GM12874 (cell line): ENCODE data around the gene NTRK1.

Source experiments
- CTCF ChIP-seq: IDR thresholded peaks from 2 replicates; pipeline ENCODE4 v1.5.1; 2011; ENCODE audit warnings: low read depth, mild to moderate bottlenecking, control low read depth, low read length, moderate library complexity; ENCODE audit not compliant: insufficient read depth

NTRK1 gene

DNA sequence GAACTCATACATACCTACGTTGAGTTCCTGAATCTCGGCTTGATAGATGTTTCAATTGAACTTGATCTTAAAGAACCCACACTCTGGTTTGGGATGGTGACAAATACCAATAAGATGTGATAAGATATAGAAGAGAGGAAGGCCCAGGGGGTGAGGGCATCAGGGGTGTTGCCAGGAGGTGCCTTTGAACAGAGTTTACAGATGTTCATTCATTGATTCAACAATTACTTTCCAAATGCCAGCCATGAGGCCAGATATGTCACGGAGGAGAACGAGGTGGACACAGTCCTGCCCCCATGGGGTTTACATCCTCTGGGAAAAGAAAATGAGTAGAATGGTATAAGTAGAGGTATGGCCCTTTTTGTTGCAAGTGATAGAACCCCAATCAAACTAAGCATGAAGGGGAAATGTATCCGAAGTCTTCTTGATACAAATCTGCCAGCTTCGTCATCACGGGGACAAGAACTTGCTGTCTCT lies 60.4 kb downstream of the NTRK1 start:
- no peak for TF ChIP-seq CTCF

DNA sequence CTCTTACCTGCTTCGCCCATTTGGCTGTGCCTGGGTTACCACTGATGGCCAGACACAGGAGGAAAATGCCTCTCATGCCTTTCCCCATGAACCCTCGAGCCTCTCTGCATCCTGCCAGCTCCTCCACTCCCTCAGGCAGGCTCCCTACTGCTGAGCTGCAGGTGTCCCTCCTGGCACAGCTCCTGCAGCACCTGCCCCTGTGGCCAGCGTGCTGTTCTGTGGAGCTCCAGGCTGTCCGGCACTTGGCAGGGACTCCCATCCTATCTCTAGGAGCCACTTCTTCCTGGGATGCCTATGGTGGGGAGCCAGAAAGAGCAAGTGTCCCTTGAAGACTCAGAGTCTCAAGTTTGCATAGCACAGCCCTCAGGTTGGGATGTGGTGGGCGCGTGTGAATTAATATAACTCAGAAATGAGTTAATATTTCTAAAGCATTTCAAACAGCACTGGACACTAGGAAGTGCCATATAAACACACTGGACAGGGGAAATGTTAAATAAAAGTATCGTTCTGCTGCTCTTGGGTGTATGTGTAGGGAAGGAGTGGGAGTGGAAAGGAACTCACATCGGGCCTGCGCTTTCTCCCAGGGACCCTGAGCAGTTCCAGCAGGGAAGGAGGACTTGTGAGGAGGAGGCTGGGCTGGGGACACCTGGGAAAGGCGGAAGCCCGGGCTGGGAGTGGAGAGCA lies 62.5 kb downstream of the NTRK1 start:
- no peak for TF ChIP-seq CTCF

- TF ChIP-seq CTCF = no peak
Measured at GRCh38 chr1:156923670-156924477, 63.2 kb downstream of the NTRK1 start.

DNA sequence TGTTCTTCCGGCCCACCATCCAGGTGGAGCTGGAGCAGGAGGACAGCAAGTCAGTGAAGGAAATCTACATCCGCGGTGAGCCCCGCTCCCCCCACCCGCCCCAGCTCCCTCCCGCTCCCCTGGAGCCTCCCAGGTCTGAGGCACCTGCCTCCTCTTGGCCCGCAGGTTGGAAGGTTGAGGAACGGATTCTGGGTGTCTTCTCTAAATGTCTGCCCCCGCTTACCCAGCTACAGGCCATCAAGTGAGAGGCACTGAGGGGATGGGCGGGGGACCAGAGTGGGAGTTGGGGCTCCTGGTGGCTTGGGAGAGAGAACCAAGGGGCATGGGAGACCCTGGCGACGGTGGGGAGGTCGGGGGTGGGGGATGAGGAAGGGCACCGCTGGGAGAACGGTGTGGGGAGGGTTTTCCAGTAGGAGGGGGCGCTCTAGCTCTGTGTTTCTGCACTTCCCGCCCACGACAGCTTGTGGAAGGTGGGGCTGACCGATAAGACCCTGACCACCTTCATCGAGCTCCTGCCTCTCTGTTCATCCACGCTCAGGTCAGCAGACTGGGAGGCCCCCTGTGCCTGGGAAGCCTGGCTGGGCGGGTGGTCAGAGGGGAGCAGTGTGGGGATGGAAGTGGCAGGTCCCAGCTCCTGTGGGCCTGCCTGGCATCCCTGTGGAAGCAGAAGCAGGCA lies 64.0 kb downstream of the NTRK1 start:
- TF ChIP-seq CTCF = no peak

GRCh38 chr1:156925154-156926010 lies 64.7 kb downstream of the NTRK1 start:
- no peak for TF ChIP-seq CTCF

DNA sequence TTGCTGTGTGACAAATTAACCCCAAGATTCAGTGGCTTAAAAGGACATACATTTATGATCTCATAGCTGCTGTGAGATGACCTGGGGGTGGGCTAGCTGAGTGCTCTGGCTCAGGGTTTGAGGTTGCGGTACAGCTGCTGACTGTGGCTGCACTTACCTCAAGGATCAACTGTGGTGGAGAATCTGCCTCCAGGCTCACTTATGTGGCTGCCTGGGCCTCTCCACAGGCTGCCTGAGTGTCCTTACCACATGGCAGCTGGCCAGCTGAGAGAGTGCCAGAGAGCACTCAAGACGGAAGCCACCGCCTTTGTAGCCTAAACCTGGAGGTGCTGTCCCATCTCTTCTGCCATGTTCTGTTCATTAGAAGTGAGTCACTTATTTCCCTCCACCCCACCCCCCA lies 65.5 kb downstream of the NTRK1 start:
- TF ChIP-seq CTCF = no peak
